Activated CD4-positive, alpha-beta T cell treated with anti-CD3 and anti-CD28 coated beads for 24 hours (primary cell): Measurements from ENCODE around the gene FANCC.

Source experiments
- DNase-seq, 2 donors: peaks; one replicate each; pipeline ENCODE4 v3.0.0-alpha.2; 2020; ENCODE audit warnings: low read depth in 2 of 2

The FANCC gene

DNA sequence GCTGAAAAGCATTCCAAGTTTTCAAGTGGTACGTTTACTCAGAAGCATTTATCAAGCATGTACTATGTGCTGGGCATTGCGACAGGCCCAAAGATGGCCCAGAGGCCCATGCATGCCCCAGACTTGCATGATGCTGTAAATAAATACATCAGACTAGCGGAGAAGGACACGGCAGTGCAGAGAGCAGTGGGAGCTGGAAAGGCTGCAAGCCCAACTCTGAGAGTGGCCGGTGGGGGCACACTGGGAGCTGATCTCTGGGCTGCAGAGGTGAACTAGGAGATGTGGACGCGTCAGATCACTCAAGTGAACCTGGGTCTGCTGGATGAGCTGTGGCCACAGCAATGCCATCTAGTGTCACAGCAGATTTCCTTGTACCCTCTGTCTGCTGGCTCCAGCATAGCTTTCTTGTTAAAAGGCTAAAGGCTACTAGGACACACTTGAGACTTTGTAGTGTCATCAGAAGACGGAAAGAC, 246.9 kb downstream of the FANCC start:
- DNase-seq = no peak

DNA sequence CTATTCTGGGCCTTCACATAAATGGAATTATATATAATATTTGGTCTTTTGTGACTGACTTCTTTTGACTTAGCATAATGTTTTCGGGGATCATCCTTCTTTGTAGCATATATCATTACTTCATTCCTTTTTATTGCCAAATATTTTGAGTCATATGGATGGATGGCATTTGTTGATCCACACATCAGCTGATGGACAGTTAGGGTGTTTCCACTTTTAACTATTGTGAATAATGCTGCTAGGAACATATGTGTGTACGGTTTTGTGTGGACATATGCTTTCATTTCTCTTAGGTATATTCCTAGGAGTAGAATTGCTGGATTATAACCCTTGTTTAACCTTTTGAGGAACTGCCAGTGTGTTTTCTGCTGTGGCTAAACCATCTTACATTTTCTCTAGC, 249.6 kb downstream of the FANCC start:
- DNase-seq = no peak

DNA sequence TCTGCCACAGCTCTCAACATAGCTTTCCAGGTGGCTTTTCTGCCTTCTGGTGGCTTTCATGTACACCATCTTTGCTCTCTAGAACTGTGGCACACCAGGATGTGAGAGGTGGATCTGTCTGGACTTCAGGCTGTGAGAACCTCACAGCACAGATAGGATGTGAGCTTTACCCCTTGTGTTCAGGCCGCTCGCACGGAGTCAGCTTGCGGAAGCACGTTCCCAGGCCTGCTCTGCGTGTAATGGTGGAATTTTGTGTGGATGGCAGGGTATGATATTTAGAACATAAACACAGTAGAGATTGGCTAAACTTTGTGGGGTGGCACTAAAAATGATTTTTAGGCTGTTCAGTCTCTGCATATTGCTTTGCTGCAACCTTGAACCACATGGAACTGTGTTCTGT, 250.5 kb downstream of the FANCC start:
- no peak for DNase-seq

DNA sequence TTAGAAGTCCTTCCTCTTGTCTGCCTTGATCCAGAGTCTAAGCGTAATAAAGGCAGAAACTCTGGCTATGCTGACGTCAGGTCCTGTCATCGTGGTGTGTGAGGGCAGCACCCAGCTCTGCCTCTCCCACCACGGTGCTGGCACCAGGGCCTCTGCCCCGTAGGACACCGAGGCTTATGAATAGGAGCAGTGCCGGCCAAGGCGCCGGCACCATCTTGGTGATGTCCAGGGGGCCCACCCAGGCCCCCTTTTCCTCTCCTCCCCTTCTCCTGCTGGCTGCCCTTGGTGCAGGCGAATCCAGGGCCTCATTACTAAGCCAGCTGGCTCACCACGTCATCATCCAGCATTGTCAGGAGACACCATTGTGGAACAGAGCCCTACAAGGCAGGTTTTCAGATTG, 252.3 kb downstream of the FANCC start:
- DNase-seq = no peak

DNA sequence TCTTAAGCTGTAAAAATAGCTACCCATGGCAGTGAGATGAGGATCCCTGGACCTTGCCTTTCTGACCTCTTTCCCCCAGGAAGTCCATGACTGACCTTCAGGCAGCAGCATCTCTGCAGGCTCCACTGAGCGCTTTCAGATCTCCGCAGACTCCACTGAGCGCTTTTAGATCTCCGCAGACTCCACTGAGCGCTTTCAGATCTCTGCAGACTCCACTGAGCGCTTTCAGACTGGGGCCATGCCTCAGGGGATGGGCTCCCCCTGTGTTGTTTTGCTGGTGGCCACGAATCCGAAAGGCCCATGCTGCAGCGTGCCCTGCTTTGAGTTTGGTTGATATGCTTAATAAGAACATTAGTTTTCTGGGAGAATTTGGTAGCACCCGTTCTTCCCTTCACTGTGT, 254.2 kb downstream of the FANCC start:
- DNase-seq = no peak

DNA sequence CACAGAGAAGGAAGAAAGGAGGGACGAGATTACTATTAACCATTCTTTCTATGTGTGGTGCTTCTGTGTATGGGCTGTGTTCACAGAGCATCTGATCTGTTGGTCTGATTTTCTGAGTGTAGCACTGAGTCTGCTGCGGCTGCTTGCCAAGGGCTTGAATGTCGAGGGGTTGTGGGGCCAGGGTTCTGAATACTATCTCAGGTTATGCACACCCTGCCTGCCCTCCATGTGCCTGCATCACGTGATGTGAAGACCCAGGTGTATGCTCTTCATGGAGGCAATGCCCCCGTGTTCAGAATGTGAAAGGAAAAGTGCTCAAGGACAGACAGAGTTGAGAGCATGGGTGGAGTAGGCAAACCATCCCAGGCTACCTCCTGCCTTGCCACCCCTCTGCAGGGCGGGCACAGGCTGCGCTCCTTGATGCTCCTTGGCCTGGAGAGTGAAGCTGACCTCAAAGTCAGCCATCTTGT, 254.9 kb downstream of the FANCC start:
- no peak for DNase-seq

DNA sequence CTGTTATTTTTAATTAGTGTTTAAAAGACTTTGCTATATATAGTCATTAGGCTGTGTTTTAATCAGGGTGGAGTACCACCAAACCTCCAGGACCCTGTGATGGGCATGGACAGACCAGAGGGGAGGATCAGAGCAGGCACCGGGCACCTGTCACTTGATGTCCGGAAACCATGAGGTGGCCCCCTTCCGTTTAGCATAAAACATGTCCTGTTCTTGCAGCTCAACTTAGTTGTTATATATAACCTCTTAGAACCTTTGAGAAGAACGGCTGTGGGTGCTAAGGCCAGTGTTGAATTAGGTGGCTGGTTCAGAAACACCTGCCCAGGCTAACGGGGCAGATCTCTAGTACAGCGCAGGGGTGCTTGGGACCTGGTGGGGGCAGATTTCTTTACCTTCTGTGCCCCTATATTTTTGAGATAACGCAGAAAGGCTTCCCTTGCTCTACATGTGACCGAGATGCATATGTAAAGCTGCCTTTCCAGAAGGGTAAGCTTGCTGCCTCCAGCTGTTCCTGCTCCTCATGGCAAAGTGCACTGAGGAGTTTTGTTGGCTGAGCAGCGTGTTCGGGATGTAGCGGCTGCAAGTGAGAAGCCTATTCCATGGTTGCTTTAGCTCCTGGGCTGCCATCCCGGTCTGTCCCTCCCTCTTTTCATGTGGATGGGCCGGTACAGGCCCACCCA, 255.5 kb downstream of the FANCC start:
- no peak for DNase-seq

DNA sequence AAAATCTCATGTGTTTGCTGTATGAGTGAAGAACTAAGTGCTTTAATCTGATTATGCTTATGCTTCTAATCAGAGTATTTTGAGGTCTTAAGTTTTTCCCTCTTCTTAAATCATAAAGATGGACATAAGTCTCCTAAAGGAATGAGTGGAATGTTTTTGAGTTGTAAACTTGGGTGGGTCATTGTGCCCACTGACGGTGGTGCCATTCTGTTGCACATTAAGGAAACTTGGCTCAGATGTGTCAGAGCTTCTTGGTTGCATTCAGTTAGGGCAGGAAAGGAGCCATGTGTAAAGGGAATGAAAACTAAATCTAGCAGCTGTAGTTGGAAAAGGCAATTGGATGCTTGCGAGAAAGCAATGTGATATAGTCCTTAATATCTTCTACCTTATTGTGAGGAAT, 256.6 kb downstream of the FANCC start:
- DNase-seq = no peak

DNA sequence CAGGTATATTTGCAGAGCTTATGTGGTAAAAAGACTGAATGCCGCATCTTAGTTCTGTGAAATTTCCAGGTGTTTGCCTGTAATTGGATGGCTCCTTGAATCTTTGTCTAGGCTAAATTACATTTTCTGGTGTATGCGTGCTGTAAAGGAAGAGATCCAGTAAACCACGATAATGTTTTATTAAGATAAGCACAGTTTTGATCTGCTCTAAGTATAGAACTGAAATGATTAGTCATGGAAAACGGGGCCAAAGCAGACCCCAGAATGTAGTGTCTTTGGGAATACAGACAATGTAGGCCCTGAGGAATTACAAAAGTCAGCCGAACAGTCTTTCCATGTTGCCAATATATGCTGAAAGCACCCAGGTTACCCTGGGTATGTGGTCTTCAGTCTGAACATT, 257.3 kb downstream of the FANCC start:
- DNase-seq = no peak

DNA sequence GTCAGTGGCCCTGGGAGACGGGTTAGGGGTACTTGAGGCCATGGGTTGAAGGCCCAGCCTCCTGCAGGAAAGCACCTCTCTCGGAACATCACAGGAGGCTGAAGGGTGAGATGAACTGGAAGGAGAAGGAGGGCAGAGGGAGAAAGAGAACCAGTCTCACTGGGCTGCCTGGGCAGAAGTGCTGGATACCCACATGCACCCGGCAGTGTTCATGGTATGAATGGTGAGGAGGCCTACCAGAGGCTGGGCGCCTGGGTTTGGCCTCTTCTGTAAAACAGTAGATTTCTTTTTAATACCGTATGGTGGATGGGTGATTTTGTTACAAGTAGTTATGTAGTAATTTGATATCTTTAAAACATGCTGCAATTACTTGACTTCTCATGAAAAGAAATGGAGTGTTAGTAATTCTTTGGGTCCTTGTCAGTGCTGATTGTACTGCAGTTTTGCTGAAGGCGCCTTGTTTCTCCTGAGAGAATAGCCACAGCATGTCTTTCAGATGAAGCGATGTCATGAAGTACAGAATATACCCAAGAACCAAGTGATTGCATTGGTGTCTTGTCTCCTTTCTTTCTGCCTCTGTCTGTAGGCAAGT, 258.6 kb downstream of the FANCC start:
- no peak for DNase-seq

DNA sequence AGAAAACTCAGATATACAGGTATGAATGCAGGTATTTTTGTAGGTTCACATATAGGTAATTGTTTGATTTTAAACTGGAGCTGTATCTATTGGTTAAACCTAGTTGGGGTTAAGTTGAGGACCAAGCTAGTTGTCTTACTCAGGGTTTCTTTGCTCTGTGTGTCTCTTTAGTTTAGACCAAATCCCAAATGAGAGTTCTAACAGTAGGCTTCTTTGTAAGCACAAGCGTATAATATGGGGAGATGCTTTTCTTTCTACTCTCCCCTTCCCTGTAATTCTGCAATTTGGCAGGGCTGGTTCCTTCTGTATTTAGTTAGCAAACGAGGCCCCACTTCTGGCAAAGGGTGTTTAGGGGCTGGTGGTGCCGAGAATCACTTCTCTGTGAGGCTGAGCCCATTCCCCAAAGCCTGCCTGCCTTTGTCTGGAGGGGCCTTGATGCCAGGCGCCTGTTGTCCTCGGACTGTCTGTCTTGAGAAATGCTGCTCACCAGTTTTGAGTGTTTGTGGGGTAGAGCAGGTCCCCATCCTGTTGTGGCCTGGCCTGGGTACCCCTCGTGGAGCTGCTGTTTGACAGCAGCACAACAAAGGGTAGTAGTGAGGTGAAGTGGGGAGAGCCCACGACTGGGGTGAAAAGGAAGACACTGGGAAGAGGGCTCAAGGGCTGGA, 259.3 kb downstream of the FANCC start:
- DNase-seq = no peak

DNA sequence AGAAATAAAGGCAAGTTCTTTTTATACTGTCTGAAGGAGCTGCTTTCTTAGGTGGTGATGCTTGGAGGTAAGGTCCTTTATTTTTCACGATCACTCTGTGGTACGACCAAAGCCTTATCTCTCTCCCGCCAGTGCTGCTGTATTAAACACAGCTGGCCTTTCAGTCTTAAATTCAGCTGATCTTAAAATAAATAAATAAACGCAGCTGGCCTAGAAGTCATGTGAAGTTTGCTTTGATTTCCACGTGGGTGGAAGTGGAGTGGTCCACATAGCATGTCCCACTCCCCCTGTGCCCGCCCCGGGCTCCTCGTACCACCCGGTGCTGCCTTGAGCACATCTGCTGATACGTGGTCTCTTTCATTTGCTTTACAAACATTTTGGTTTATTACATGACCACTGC, 260.4 kb downstream of the FANCC start:
- no peak for DNase-seq

DNA sequence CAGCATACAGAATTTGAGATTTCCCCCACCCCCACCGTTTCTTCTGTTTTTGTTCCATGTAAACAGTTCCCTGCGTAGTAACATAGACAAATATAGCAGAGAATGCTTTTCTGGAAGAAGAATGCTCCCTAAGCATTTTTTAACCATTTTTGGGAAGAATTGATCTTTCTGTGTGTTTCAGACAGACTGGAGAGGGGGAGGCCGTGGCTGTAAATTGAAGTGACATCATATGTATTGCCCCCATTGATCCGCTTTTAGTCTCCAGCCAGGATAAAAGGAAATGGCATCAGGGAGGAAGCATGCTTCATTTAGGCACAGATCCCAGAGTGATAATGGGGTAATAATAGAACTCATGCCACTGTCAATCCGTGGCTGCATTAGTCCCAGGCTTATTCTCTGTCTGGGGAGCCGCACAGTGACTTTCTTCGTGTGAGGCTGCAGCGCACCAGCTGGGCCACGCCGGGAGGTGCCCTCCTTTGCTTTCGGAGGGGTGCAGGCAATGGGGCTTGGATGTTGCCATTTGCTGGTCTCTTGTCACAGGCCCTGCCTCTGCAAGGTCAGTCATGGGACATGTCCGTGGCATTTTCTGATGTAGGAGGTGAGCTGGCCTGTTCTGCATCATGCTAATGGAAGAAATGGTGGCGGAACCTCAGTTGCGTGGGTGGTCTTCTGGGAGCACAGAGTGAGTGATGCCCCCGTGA, 261.5 kb downstream of the FANCC start:
- no peak for DNase-seq

DNA sequence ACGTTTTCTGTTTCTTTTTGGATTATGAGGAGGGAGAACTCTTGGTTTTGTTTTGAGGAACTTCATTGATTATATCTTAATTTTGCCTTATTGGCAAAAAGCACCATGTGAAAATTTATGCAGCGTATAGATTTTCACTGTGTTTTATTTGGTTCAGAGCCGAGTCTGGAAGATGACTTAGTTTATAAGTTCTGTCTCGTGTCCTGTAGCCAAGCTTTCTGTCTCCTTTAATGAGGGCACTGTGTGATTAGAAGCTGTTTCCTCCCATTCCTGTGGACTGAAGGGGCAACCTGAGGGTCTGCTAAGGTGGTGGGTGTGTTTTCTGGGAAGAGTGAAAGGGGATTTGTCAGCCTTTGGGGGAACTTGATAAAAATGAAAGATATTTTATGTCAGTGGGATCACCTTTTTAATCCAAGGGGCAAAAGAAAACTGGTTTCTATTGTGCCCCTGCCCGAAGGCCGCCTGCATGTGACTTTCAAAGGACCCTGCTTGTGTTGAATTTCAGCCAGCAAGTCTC, 262.1 kb downstream of the FANCC start:
- DNase-seq = no peak

DNA sequence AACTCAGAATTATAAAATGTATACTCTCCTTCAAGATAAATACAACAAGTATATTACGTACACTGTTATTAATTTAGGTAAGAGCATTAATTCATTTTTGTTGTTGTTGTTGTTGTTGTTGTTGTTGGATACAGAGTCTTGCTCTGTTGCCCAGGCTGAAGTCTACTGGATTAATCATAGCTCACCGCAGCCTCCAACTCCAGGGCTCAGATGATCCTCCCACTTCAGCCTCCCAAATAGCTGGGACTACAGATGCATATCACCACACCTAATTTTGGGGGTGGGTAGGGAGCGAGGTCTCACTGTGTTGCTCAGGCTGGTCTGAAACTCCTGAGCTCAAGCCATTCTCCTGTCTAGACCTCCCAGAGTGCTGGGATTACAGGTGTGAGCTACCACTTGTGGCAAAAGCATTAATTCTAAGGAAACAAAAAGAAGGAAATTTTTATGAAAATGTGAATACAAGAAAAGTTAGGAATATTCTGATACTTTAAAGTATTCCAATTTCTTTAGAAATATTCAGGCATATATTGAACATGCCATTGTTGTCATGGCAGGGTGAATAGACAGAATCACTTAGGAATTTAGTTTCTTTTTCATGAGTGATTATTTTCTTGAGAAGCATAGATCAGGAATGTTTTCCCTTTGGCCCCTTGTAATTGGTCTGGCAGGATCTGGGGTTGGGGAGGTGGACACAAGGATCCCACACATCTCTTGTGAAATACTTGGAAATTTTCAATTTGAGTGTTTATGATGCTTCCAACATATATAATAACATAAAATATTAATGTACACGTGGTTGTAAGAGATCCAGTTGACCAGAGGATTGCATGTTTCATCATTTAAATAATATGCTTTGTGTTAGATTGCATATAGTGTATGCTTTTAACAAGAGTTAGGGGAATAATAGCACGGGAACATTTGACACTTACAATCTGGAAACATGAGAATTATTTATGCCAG, 263.6 kb downstream of the FANCC start:
- no peak for DNase-seq

DNA sequence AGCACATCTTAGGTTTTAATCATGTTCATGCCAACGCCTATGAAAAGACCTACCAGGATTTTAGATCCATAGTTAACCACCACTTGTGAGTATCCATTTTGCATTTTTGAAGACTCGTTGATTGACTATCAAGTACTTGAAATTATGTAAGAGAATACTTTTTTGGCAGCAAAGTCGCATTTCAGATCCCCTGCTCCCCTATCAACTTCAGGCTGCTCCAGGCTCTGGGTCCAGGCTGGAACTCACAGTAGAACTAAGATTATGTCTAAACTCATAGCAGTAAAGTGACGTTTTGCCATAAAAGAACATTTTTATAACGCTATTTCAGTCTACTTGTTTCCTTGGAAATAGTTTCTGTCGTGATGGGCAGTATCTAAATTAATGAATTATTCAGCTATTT, 267.7 kb downstream of the FANCC start:
- DNase-seq = no peak
